ENCODE data around the gene SYMPK.
A peak's percentile ranks its signal among the peaks of the same experiment; 100 is the strongest.

Gene SYMPK

DNA sequence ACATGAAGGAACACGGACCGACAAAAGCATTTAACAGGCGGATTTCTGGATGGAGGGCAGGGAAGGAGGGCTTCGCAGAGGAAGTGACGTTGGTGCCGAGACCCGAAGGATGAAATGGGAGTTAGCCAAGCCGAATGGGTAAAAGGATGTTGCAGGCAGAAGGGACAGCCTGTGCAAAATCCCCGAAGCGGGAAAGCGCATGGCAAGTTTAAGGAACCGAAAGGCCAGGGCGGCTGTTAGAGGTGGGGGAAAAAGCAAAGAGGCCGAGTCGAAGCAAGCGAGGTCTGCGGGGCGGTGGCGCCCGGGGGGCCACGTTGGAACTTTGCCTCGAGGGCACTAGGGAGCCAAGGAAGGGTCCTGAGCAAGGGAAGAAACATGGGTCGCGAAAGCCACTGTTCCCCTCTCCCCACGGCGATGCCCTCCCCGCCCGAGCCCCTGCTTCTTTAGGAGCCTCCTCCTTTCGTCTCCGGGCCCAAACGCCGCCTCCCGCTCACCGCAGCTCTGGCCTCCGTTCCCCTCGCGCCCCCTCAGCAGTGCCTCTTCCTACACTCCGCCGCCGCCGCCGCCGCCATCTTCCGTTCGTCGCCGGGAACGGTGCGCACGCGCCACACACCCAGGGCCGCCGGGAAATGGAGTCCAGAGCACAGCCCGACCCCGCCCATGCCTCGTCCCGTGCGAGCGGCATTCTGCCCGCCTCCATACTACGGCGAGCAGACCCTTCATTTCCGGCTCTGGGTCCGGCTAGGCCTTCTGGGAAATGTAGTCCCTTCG, at the start of gene SYMPK:
Gene SYMPK, minus strand, starts transcription at position 584 of the 771 bp plus-strand sequence. CDS start 8,652 bp downstream, outside the sequence.
- in situ Hi-C loops (cut with MboI; ENCODE audit: low sequenced_read_pairs, unreplicated experiment): no loop called here
- peak; percentile 100 for DNase-seq (ENCODE audit: low spot score)
- TF ChIP-seq, protein P1, sequence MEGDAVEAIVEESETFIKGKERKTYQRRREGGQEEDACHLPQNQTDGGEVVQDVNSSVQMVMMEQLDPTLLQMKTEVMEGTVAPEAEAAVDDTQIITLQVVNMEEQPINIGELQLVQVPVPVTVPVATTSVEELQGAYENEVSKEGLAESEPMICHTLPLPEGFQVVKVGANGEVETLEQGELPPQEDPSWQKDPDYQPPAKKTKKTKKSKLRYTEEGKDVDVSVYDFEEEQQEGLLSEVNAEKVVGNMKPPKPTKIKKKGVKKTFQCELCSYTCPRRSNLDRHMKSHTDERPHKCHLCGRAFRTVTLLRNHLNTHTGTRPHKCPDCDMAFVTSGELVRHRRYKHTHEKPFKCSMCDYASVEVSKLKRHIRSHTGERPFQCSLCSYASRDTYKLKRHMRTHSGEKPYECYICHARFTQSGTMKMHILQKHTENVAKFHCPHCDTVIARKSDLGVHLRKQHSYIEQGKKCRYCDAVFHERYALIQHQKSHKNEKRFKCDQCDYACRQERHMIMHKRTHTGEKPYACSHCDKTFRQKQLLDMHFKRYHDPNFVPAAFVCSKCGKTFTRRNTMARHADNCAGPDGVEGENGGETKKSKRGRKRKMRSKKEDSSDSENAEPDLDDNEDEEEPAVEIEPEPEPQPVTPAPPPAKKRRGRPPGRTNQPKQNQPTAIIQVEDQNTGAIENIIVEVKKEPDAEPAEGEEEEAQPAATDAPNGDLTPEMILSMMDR (IDR thresholded peaks at IDR 0.05; ENCODE audit: borderline replicate concordance, control extremely low read depth, extremely low read depth, insufficient read depth, missing control alignments): no peak

DNA sequence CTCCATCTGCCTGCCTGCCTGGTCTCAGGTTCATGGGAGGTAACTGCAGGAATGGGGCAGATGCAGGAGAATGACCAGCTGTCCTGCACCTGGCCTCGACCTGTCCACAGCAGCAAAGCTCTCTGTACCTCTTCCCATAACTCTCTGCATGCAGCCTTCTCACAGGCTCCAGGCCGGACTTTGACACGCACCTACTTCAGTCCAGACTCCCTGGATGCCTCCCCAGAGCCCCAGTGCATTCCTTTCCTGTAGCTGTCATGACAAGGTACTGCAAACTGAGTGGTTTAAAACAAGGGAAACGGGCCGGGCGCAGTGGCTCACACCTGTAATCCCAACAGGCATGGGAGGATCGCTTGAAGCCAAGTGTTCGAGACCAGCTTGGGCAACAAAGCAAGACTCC, 48.3 kb upstream of the SYMPK start:
- no peak for DNase-seq (ENCODE audit: low spot score)
- in situ Hi-C loops (cut with MboI; ENCODE audit: low sequenced_read_pairs, unreplicated experiment): no loop called here
- TF ChIP-seq, protein P1 (IDR thresholded peaks at IDR 0.05; ENCODE audit: borderline replicate concordance, control extremely low read depth, extremely low read depth, insufficient read depth, missing control alignments): no peak

DNA sequence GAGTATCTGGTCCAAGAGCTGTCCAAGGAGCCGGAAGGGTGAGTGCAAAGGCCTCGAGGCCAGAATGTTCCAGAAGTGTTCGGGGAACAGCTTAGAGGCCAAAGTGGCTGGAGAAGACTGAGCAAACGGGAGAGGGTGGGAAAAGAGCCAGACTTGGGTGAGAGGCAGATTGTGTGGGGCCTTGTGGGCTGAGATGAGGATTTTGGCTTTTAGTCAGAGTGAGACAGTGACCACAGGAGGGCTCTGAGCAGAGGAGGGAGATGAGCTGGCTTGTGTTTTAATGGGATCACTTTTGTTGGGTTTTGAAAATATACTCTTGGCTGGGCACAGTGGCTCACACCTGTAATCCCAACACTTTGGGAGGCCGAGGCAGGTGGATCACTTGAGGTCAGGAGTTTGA, 46.0 kb upstream of the SYMPK start:
- no peak for DNase-seq (ENCODE audit: low spot score)
- TF ChIP-seq, protein P1 (IDR thresholded peaks at IDR 0.05; ENCODE audit: borderline replicate concordance, control extremely low read depth, extremely low read depth, insufficient read depth, missing control alignments): no peak
- in situ Hi-C loops (cut with MboI; ENCODE audit: low sequenced_read_pairs, unreplicated experiment): no loop called here

DNA sequence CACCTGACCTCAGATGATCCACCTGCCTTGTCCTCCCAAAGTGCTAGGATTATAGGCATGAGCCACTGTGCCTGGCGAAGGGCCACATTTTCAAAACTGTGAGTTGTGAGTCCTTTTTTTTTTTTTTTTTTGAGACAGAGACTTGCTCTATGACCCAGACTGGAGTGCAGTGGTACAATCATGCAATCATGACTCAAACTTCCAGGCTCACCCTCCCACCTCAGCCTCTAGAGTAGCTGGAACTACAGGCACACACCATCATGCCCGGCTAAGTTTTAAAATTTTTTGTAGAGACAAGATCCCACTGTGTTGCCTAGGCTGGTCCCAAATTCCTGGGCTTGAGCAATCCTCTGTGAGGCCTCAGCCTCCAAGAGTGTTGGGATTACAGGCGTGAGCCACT, 43.3 kb upstream of the SYMPK start:
- in situ Hi-C loops (cut with MboI; ENCODE audit: low sequenced_read_pairs, unreplicated experiment): no loop called here
- no peak for DNase-seq (ENCODE audit: low spot score)
- TF ChIP-seq, protein P1 (IDR thresholded peaks at IDR 0.05; ENCODE audit: borderline replicate concordance, control extremely low read depth, extremely low read depth, insufficient read depth, missing control alignments): no peak

DNA sequence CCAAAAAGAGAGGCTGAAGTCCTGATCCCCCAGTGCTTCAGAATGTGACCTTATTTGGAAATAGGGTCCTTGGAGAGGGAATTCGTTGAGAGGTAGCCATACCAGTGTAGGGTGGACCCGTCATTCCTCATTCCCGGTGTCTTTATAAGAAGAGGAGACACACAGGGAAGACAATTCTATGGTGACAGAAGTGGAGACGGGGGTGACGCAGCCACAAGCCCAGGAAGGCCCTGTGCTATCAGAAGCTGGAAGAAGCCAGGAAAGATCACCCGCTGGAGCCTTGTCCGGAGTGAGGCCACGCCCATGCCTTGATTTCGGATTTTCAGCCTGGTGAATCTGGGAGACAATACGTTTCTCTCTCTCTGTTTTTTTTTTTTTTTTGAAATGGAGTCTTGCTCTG, 42.1 kb upstream of the SYMPK start:
- in situ Hi-C loops (cut with MboI; ENCODE audit: low sequenced_read_pairs, unreplicated experiment): no loop called here
- DNase-seq (ENCODE audit: low spot score): no peak
- TF ChIP-seq, protein P1 (IDR thresholded peaks at IDR 0.05; ENCODE audit: borderline replicate concordance, control extremely low read depth, extremely low read depth, insufficient read depth, missing control alignments): no peak

DNA sequence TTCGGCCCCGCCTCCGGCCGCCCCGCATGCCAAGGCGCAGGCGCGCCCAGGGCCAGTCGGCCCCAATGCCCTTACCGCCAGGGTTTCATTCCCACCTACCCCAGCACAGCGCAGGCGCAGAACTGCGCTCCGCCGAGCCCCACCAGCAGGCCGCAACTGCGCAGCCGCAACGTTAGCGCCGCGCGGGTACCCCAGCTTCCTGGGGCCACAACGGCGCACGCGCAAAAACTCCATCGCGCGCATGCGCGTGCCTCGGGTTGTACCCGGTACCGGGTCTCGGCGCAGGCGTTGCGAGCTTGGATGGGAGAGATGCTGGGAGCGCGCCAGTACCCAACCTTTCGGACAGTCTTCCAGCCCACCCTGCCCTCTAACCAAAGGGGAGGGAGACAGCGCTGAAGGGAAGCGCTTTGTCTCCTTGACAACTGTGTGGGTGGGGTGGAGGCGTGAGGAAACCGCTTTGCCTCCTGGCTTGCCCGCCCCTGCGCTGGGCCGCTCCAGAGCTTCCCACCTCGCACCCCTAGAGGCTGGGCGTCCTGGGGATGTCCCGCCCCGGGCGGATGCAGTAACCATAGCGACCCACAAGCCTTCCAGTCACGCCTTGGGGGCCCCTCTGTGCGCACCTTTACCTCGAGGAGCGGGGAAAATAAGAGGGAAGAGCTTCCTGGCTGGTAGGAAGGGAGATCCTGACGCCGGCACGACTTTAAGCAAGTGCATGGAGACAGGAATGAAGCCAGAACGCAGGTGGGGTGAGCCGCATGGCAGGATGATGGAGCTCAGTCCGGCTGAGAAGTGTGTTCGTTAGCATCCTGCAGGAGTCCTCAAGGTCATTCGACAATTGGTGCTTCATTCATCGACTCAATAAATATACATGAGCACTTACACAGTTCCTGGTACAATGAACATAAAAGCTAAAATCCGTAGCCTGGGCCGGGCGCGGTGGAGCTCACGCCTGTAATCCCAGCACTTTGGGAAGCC, 40.0 kb upstream of the SYMPK start:
- in situ Hi-C loops (cut with MboI; ENCODE audit: low sequenced_read_pairs, unreplicated experiment): no loop called here
- TF ChIP-seq, protein P1 (IDR thresholded peaks at IDR 0.05; ENCODE audit: borderline replicate concordance, control extremely low read depth, extremely low read depth, insufficient read depth, missing control alignments): no peak
- DNase-seq (ENCODE audit: low spot score): peak; percentile 100
